H9 (cell line): ENCODE measurements around the gene CYREN. TPM values are rescaled to one million over a fixed set of nuclear protein-coding genes. Genes with fewer than 3 reads are reported as not detected.

Experiments used
- DNase-seq: peaks from one replicate; pipeline ENCODE4 v3.0.0-alpha.2; 2017
- H2AFZ ChIP-seq: one replicate; pipeline ENCODE4 v1.6.1; 2013; ENCODE audit warnings: mild to moderate bottlenecking, low read length, control low read depth, moderate library complexity
- H2AK5ac ChIP-seq: 2 replicates; pipeline ENCODE4 v1.6.1; 2013; ENCODE audit warnings: low read length, control low read depth, mixed read lengths; ENCODE audit not compliant: insufficient read length
- H2BK120ac ChIP-seq: one replicate; pipeline ENCODE4 v1.6.1; 2013; ENCODE audit warnings: low read depth, mild to moderate bottlenecking, low read length, control low read depth, inconsistent platforms; ENCODE audit not compliant: poor library complexity, severe bottlenecking
- H2BK12ac ChIP-seq: 2 replicates; pipeline ENCODE4 v1.6.1; 2013; ENCODE audit warnings: low read length, control low read depth, mixed read lengths, low read depth; ENCODE audit not compliant: insufficient read length
- H2BK15ac ChIP-seq: 2 replicates; pipeline ENCODE4 v1.6.1; 2013; ENCODE audit warnings: low read depth, low read length, control low read depth
- H2BK20ac ChIP-seq: one replicate; pipeline ENCODE4 v1.6.1; 2013; ENCODE audit warnings: low read depth, mild to moderate bottlenecking, low read length, control low read depth, inconsistent platforms; ENCODE audit not compliant: poor library complexity, severe bottlenecking
- H2BK5ac ChIP-seq: 2 replicates; pipeline ENCODE4 v1.6.1; 2013; ENCODE audit warnings: low read length, control low read depth, mixed read lengths; ENCODE audit not compliant: insufficient read length
- H3K14ac ChIP-seq: 2 replicates; pipeline ENCODE4 v1.6.1; 2013; ENCODE audit warnings: low read length, control low read depth; ENCODE audit not compliant: insufficient read depth
- H3K18ac ChIP-seq: 2 replicates; pipeline ENCODE4 v1.6.1; 2013; ENCODE audit warnings: low read depth, mild to moderate bottlenecking, mixed read lengths, low read length, control low read depth; ENCODE audit not compliant: insufficient read length
- H3K23ac ChIP-seq: 2 replicates; pipeline ENCODE4 v1.6.1; 2013; ENCODE audit warnings: low read length, control low read depth, mixed read lengths, low read depth; ENCODE audit not compliant: insufficient read length
- H3K23me2 ChIP-seq: 2 replicates; pipeline ENCODE4 v1.6.1; 2013; ENCODE audit warnings: low read depth, mild to moderate bottlenecking, mixed read lengths, low read length, control low read depth; ENCODE audit not compliant: insufficient read length, poor library complexity, severe bottlenecking
- H3K27ac ChIP-seq: 2 replicates; pipeline ENCODE4 v1.5.1; 2013; ENCODE audit warnings: low read length, control low read depth, mixed read lengths, low read depth; ENCODE audit not compliant: insufficient read length
- H3K27me3 ChIP-seq: 2 replicates; pipeline ENCODE4 v1.6.1; 2013; ENCODE audit warnings: low read length, control low read depth, inconsistent platforms; ENCODE audit not compliant: insufficient read depth
- H3K4ac ChIP-seq: 2 replicates; pipeline ENCODE4 v1.6.1; 2013; ENCODE audit warnings: low read depth, mild to moderate bottlenecking, control low read depth, inconsistent platforms, low read length, moderate library complexity
- H3K4me1 ChIP-seq: 2 replicates; pipeline ENCODE4 v1.6.1; 2013; ENCODE audit warnings: low read length, control low read depth, inconsistent platforms; ENCODE audit not compliant: insufficient read depth
- H3K4me2 ChIP-seq: 2 replicates; pipeline ENCODE4 v1.6.1; 2013; ENCODE audit warnings: low read length, control low read depth, mixed read lengths; ENCODE audit not compliant: insufficient read length, insufficient read depth
- H3K56ac ChIP-seq: 2 replicates; pipeline ENCODE4 v1.6.1; 2013; ENCODE audit warnings: low read depth, mild to moderate bottlenecking, mixed read lengths, low read length, control low read depth; ENCODE audit not compliant: insufficient read length
- H3K79me1 ChIP-seq: 2 replicates; pipeline ENCODE4 v1.6.1; 2013; ENCODE audit warnings: low read depth, mild to moderate bottlenecking, moderate library complexity, low read length, control low read depth, inconsistent platforms; ENCODE audit not compliant: insufficient read depth, poor library complexity, severe bottlenecking
- H3K79me2 ChIP-seq: 2 replicates; pipeline ENCODE4 v1.6.1; 2013; ENCODE audit warnings: low read length, control low read depth, inconsistent platforms; ENCODE audit not compliant: insufficient read depth
- H3K9ac ChIP-seq: 2 replicates; pipeline ENCODE4 v1.6.1; 2013; ENCODE audit warnings: low read length, control low read depth, mixed read lengths; ENCODE audit not compliant: insufficient read length; ENCODE audit errors: extremely low read depth
- H3K9me3 ChIP-seq: one replicate; pipeline ENCODE4 v1.6.1; 2013; ENCODE audit warnings: low read depth, low read length, inconsistent platforms; ENCODE audit not compliant: control insufficient read depth
- H3T11ph ChIP-seq: one replicate; pipeline ENCODE4 v1.6.1; 2013; ENCODE audit warnings: mild to moderate bottlenecking, low read length, control low read depth, inconsistent platforms
- H4K20me1 ChIP-seq: one replicate; pipeline ENCODE4 v1.6.1; 2013; ENCODE audit not compliant: control insufficient read depth, insufficient read length, insufficient read depth
- H4K5ac ChIP-seq: 2 replicates; pipeline ENCODE4 v1.6.1; 2013; ENCODE audit warnings: low read depth, mild to moderate bottlenecking, mixed read lengths, low read length, control low read depth; ENCODE audit not compliant: insufficient read length
- H4K8ac ChIP-seq: replicated peaks from 2 replicates; pipeline ENCODE4 v1.6.1; 2013; ENCODE audit warnings: low read length, control low read depth, mixed read lengths, low read depth; ENCODE audit not compliant: insufficient read length
- H4K91ac ChIP-seq: 2 replicates; pipeline ENCODE4 v1.6.1; 2013; ENCODE audit warnings: low read depth, mild to moderate bottlenecking, moderate library complexity, mixed read lengths, low read length, control low read depth; ENCODE audit not compliant: insufficient read length
- H3K27ac Mint-ChIP-seq, 3 experiments: 2 replicates in 2 of 3; 3 replicates in 1 of 3; pipeline ENCODE4 v1.8.0; 2020 to 2021; ENCODE audit warnings: mixed read lengths in 3 of 3, mild to moderate bottlenecking in 1 of 3, moderate library complexity in 1 of 3
- H3K27me3 Mint-ChIP-seq: 2 replicates; pipeline ENCODE4 v1.8.0; 2021; ENCODE audit warnings: low read depth, mild to moderate bottlenecking, moderate library complexity, mixed read lengths
- H3K36me3 Mint-ChIP-seq, 3 experiments: 2 replicates in 2 of 3; 3 replicates in 1 of 3; pipeline ENCODE4 v1.8.0; 2020 to 2021; ENCODE audit warnings: low read depth in 3 of 3, mixed read lengths in 3 of 3; ENCODE audit not compliant: insufficient read depth in 1 of 3
- H3K4me1 Mint-ChIP-seq, 2 experiments: 2 replicates each; pipeline ENCODE4 v1.8.0; 2020; ENCODE audit warnings: mixed read lengths in 2 of 2
- H3K4me3 Mint-ChIP-seq, 2 experiments: 2 replicates in 1 of 2; 3 replicates in 1 of 2; pipeline ENCODE4 v1.8.0; 2020 to 2021; ENCODE audit warnings: mild to moderate bottlenecking in 2 of 2, mixed read lengths in 2 of 2, moderate library complexity in 1 of 2
- H3K9me3 Mint-ChIP-seq, 2 experiments: 2 replicates in 1 of 2; 3 replicates in 1 of 2; pipeline ENCODE4 v1.8.0; 2020; ENCODE audit warnings: mild to moderate bottlenecking in 2 of 2, mixed read lengths in 2 of 2, moderate library complexity in 1 of 2
- WGBS: extraction: QIAGEN DNeasy Blood & Tissue Kit; methylation state at CpG from one replicate; pipeline ENCODE4 v1.1.7; 2013; ENCODE audit warnings: missing lambda C conversion rate, low lambda C conversion rate, mixed read lengths; ENCODE audit not compliant: insufficient read length; ENCODE audit errors: extremely low coverage; 5-methylcytosine and 5-hydroxymethylcytosine counted together
- total RNA-seq: library from RNA; stranded (reverse); gene quantifications from 2 replicates; pipeline ENCODE4 v1.2.1, GENCODE V29; 2021
- TF ChIP-seq, protein P1 (sequence below): fragments of 200-600 bp; sonication (generic); conservative IDR thresholded peaks from 3 replicates; pipeline ENCODE4 v1.8.0; 2021; ENCODE audit warnings: antibody characterized with exemption, mild to moderate bottlenecking

Gene CYREN
- total RNA-seq, 1 experiment from 2014 or later, result 72.0 TPM

GRCh38 chr7:135166338-135166990, 4.0 kb downstream of the CYREN start:
- Mint-ChIP-seq H3K4me3 (no peak overlapping the region), H3K9me3 (peaks cover 16 to 22% of the 10 kb centered on the region in 2 experiments), H3K27ac (no peak overlapping the region), H3K36me3 (peaks cover 64 to 75% (median 74%) of the 10 kb centered on the region in 3 experiments), H3K27me3 (no peaks in the 10 kb centered on the region), H3K4me1 (peaks cover 20% of the 10 kb centered on the region in 2 experiments)
- TF ChIP-seq, protein P1, sequence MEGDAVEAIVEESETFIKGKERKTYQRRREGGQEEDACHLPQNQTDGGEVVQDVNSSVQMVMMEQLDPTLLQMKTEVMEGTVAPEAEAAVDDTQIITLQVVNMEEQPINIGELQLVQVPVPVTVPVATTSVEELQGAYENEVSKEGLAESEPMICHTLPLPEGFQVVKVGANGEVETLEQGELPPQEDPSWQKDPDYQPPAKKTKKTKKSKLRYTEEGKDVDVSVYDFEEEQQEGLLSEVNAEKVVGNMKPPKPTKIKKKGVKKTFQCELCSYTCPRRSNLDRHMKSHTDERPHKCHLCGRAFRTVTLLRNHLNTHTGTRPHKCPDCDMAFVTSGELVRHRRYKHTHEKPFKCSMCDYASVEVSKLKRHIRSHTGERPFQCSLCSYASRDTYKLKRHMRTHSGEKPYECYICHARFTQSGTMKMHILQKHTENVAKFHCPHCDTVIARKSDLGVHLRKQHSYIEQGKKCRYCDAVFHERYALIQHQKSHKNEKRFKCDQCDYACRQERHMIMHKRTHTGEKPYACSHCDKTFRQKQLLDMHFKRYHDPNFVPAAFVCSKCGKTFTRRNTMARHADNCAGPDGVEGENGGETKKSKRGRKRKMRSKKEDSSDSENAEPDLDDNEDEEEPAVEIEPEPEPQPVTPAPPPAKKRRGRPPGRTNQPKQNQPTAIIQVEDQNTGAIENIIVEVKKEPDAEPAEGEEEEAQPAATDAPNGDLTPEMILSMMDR, result no peak
- Histone ChIP-seq H3K9ac (no peak overlapping the region), H3K4ac (no peak overlapping the region), H3K4me1 (0 out of 2 replicates have a peak, but pooled peaks cover 2% of the 10 kb centered on the region), H3K56ac (no peak overlapping the region), H2BK120ac (no peak overlapping the region), H2BK20ac (no peak overlapping the region), H3K18ac (no peak overlapping the region), H3T11ph (no peak overlapping the region), H4K5ac (no peak overlapping the region), H2AK5ac (no peak overlapping the region), H2BK15ac (no peak overlapping the region), H4K20me1 (no peaks in the 10 kb centered on the region), H3K79me2 (no peaks in the 10 kb centered on the region; the same call in 1 of the 2 replicates), H2AFZ (no peak overlapping the region), H2BK12ac (no peak overlapping the region), H3K14ac (no peak overlapping the region), H3K79me1 (no peaks in the 10 kb centered on the region), H3K27ac (no peak overlapping the region), H3K4me2 (no peak overlapping the region), H3K23ac (no peak overlapping the region), H3K23me2 (peaks cover 8% of the 10 kb centered on the region), H4K8ac (no peak overlapping the region), H4K91ac (no peak overlapping the region), H2BK5ac (no peak overlapping the region), H3K9me3 (no peaks in the 10 kb centered on the region), H3K27me3 (no peaks in the 10 kb centered on the region)
- DNase-seq, result no peak
- WGBS, result no CpG with 5 or more reads among the region's 18 CpGs
